ENCODE measurements around the gene COMT.

COMT gene

DNA sequence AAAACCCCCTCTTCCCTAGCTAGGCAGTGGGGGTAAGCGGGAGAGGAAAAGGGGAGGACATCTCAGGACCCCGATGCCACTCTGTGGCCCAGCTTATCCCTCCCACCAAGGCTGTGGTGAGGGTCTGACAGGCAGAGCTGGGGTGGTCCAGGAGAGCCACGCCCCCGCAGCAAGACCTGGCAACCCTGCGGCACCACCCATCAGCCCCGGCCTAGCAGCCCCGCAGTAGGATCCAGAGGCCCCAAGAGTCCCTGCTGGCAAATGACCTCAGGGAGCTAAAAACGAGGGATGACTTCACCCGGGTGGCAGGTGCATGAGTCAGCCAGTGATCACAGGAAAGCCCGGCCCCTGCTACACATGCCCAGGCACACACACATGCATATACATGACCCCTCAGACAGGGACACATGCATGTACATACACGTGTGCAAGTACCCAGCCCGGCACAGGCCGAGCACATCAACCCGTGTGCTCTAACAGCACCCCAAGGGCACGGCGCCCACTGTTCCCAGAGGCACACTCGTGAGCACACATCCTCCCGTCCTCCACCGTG is 42.7 kb downstream of the COMT start:
- no peak for DNase-seq

DNA sequence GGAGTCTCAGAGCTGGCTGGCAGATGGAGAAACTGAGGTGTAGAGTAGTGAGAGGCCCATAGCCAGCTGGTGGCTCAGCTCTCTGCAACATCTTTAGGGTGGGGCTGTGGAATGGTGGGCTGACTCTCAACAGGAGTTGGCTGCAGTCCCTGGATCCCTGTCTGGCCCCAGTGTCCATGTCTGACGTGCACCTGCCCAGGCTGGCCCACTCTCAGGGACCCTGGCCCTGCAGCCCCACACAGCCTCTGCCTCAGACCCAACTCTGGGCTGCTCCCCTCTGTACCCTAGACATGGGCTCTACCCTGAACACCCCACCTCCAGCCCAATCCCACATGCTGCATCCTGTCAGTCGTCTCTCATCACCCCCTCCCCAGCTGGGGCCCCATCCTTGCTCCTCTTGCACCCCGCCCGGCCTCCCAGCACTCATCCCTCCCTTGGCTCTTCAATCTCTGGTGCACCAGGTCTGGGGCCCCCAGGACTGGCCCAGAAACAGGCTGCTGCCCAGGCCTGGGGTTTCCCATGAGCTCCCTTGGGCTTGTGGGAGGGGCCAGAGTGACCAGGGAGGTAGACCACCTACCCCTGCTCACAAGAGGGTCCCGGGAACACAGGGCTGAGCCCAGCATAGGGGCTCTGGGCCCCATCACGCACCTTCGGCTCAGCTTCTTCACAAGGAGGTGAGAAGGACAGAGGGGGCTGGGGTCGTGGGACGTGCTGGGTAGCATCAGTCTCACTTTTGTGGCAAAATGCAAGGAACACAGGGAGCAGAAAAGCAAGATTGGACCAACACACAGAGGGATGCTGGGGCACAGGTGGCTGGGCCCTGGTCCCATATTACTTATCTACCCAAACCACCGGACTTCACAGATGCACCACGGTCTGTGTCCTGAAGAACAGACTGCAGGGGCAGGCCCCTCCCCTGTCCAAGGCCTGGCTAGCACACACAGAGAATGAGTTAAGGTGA is 43.6 kb downstream of the COMT start:
- DNase-seq, result no peak

DNA sequence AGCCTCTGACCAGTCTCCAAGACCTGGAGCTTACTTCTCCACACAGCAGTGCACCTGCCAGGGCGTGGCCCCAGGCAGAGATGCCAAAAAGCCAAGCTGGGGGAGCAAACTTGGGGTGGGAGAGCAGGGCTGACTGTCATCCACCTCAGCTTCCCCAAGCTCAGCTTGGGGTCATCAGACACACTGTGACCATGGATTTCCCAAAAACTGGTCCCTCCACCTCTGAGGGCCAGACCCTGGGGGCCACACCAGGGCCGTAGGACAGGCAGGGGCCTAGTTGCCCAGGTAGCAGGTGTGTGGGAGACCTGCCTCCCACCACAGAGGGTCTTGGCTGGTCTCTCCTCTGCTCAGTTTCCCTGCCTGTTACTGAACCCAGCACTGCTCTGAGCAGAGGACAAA is 44.4 kb downstream of the COMT start:
- DNase-seq, result no peak

DNA sequence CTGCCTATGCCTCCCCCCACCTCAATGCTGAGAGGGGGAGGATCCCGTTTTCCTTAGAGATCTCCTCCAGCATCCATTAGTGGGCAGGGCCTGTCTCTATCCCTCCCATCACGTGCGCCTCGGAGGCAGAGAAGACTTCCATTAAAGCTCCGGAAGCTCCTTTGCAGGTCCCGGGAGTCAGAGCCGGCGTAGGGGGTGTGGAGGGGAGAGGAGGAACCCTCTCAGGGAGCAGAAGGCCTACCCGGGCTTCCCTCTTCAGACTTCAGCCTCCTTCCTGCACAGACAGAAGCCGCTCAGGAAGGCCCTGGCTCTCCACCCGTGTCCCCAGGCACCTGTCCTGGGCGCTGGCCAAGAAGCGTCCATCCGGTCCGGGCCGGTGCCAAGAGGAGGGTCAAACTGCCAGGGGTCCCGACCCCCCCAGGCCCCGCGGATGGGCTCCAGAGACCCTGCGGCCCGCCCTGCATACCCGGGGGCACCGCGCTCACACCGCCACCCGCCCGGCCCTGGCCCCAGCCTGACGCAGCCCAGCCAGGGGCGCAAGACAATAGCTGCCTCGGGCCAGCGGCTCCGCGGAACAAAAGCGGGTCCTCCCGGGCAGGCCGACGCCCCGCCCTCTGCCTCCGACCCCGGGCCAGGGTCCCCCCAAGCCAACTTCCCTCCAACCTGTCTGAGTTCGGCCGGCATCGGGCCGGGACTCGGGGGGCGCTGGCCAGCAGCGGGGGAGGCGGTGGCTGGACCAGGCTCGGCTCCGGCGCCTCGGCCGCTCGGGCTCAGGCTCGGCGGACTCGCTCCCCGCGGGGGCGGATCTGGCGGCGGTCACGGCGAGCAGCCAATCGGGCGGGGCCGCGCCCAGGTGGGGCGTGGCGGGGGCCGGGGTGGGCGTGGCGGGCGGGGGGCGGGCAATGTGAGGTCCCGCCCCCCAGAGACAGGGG is 45.1 kb downstream of the COMT start:
- DNase-seq, result peak; percentile 20 to 43 (median 39)

DNA sequence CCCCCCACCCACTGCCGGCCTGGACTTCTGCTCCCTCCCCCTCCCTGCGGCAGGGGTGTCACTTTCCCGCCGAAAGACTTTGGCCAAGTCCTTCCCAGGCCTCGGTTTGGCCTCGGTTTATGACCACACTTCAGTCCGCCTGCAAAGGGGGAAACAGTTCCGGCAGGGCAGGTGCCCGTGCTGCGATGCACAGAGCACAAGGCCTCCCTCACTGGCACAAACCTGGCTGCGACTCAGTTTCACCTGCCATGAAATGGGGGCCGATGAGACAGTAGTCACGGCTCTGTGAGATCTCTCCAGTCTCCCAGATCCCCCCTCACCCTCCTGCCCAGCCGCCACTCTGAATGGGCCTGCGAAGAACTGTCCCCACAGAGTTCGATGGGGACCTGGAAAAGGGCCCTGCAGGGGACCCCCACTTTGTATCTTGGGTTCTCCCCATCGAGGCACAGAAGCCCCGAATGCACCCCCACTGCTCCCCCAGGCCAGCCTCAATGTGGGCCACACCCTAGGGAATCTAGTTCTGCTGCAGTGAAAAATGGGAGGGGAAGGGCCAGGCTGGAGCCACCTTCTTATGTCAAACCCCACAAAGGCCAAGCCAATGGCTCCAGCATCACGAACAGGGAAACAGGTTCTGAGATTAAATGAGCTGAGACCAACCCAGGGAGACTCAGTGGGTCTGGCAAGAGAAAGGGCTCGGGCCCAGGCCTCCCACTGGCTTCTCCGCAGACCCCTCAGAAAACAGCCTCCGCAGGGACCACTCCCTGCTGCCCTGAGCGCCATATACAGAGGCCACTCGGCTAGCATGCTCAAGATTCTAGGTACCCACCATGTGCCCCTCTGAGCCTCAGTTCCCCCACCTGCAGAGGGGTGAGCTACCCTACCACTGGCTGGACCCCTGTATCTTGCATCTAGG is 46.1 kb downstream of the COMT start:
- no peak for DNase-seq

DNA sequence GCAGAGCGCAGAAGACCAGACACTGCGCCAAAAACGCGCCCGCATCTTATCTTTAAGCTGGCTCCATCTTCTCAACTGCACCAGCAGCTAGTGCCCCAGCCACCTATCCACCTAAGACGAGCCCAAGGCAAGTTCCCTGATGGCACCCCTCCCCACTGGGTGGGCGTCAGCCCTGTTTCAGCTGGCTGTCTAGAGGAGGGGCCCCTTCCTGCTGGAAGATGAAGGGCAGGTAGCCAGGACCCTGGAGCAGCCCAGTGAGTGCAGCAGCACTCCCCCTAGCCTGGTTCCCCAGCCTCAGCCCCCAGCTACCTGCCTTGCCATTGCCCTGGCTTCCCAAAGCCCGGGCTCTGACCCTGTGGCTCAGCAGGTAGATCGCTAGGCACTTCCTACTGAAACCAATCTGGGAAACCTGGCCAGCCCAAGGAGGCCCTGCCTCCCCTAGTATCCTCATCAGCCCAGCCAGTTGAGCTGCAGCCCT is 46.8 kb downstream of the COMT start:
- DNase-seq, result no peak

DNA sequence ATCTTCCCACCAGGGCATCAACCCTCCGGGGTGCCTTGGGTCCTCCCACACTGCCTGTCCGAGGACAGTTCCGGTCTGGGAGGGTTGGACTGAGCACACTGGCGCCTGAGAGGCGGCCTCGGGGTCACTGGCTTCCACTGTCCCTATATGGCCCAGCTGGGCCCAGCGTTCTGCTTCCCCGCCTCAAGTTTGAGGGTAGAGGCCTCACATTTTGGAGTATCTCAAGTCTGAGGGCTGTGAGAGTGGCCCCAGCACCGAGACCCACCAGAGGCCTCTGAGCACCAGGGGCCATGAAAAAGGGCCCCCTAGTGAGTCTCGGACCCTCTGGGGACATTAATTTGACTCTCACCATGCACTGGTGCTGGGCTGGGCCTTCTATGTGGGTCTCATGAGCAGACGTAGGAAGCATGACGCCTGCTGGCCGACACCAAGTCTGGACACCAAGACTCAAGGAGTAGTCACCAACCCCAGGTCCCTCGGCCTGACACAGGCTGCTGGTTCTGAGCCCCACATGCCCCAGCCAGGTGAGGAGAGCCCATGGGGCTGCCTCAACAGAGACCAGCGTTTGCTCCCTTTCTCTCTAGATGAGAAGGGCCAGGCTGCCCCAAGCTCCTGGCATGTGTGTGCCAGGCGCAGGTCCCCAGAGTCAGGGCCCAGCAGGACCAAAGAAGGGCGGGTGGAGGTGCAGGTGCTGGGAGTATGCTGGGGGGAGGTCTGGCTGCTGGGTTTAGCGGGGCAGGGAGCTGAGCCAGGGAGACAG is 47.6 kb downstream of the COMT start:
- no peak for DNase-seq

DNA sequence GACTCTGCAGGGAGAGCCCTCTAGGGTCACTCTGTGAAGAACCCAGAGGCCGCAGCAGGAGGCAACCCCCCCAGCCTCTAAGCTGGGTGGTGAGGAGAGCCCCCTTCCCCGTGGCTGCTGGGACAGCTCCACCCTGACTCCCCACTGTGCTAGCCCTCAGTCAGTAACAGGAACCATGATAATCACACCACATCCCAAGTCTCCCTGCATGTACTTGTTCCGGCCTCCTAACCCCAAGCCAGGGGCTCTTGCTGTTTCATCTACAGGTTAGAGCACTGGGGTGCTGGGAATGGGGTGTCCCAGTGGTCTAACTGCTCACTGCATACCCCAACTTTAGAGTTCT is 48.1 kb downstream of the COMT start:
- DNase-seq, result no peak

DNA sequence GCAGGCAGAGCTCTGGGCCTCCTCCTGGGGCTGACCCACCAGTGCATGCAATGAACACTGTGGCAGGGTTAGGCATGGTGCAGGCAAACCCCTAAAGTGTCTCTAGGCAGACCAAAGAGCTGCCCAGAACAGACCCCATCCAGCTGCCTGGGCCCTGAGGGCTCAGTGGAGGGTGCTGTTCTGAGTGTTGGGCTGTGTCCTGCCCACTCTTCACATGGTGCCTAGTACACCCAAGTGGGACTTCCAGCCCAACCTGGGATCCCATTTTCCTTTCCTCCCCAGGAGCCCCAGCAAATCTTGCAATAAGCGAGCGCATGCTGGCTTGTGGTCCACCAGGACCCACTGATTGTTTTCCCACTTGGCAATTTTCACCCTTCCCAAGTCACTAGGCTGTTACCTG is 48.6 kb downstream of the COMT start:
- no peak for DNase-seq

DNA sequence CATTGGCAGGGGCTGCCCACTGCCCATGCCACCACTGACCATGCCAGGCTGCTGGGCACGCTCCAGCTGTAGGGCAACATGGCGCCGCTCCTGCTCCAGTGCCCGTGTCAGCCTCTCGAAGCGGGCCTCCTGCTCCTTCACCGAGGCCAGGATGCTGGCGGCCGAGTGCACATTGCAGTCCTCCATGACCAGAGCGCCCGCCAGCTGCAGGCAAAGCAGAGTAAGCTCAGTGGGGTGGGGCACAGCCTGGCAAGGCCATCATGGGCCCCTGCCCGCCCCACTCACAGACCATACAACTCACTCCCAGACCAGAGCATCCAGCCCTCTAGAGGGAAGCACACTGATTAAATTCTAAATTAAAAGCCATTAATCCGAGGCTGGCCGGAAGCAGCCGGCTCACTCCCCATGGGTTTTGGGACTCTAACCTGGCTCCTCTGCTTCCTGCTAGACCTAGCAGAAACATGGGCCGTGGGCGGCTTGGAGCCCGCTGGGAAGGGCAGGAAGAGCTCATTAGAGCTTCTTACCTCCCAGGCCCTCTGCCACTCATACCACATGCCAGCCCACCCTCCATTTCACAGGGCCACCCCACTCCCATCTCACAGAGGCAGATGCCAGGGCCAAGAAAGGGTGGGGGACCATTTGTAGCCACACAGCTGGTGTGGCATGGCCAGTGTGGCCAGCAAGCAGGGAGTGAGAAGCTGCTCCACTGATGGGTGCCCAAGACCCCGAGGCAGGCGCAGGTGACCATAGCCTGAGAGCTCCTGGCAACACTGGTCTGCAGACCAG is 49.2 kb downstream of the COMT start:
- DNase-seq, result no peak

DNA sequence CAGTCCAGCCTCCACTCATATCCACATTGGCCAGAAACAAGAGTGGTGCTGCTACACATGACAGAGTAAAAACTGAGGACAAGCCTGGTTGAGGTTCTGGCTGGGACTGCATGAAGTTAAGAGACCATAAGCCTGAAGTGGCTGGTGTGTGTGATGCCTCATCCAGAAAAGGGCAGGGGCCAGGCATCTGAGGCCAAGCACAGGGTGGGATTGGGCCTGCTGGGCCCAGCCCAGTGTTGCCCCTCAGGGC is 49.7 kb downstream of the COMT start:
- no peak for DNase-seq

DNA sequence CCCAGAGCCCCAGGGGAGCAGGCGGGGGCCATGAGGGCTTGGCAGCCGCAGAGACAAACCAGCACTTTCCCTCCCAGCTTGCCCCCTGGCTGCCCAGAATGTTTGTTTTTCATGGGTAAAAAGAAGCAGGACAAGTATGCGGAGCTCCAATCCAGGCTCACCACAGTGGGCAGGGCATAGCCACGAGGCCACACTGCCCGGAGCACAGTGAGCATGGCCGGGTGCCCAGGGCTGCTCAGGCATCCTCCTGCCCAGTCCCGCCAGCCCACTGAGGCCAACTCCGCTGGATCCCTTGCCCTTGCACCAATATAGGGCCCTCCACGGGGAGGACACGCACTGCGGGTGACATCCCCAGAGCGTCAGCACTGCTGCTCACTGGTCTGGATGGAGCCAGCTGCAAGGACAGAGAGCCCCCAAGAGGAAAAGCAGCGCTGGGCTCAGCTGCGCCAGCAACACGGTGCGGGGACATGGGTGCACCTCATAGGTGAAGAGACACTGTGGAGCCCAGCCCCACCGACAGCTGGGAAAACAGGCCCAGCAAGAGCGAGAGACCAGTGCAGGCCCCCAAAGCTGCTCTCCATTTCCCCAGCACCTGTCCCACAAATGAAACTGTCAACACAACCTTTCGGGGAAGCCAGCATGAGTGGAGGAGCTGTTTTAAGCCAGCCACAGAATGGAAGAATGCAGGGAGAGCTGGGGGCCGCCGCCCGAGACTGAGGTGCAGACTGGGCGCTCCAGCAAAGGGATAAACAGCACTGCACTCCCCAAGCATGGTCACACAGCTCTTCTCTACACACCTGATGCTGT is 50.3 kb downstream of the COMT start:
- no peak for DNase-seq

DNA sequence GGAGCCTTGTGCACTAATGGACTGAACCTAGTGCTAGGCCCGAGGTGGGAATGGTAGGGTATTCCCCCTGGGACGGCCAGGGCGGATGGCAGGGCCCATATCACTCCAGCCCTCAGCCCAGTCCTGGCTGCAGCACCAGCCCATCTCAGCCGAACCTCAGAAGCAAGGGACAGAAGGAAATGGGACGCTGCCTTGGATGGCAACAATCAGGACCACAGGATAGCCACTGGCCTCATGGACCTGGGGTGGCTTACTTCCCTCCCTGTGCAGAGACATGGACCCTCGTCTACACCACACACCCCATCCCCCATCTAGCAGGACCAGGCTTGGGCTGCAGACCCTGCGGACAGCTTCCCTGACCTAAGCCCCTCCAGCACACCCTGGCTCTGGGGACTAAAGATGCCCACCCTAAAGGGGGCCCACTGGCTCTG is 50.9 kb downstream of the COMT start:
- DNase-seq, result no peak

DNA sequence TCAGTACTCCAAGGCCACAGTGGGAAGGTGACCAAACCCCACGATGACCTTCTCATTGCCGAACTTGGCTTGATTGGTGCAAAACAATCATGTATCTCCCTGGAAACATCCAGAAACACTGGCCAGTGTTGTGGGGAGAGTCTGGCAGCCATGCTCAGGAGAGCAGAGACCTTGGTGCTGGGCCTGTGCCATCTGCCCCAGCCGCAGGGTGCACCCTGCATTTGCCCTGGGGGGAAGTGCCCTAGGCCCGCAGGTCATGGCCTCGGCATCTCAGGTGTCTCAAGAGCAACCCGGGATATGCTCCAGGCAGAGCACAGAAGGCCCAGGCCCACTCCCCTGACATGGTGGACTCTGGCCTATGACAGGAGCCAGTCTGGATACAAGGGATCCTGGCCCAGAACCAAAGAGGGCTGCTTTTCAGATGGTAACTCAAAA is 51.4 kb downstream of the COMT start:
- no peak for DNase-seq

DNA sequence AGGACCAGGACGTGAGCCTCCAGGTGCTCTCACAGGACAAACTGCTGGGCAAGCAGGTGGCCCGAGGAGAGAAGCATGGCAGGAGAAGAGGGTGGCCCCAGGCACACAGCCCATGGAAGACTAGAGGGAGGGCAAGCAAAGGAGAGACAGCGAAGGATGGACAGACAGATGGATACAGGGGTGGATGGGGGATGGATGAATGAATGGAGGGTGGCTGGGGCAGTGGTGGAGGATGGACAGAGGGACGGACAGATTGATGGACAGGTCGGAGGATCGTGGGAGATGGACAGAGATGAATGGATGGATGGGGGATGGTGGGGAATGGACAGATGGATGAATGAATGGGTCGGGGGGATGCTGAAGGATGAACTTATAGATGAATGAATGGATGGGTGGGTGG is 52.4 kb downstream of the COMT start:
- no peak for DNase-seq

DNA sequence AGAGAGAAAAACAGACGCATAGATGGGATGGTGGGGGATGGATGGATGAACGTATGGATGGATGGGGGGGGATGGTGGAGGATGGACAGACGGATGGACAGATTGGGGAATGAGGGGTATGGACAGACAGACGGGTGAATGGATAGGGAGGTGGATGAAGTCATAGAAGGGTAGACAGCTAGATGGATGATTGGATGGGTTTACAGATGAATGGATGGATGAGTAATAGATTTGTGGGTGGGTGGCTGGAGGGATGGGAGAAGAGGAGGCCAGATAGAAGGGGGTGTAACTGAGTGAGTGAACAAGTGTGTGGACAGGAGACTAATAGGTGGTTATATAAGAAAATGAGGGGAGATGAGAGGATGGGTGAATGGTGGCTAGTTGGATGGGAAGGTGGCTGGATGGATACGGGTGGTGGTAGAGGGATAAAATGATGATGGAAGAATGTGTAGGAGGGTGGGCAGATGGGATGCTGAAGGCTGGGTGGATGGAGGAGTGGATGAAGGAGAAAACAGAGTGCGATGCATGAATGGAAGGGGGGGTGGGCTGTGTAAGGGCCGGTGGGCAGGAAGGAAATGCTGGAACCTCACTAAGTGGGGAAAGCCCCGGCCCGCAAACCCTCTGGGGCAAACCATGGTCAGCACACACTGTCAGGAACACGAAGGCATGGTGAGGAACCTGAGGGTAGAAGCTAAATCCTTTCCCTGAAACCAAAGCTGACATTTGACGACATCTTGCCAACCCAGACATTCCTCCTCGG is 53.5 kb downstream of the COMT start:
- DNase-seq, result no peak

DNA sequence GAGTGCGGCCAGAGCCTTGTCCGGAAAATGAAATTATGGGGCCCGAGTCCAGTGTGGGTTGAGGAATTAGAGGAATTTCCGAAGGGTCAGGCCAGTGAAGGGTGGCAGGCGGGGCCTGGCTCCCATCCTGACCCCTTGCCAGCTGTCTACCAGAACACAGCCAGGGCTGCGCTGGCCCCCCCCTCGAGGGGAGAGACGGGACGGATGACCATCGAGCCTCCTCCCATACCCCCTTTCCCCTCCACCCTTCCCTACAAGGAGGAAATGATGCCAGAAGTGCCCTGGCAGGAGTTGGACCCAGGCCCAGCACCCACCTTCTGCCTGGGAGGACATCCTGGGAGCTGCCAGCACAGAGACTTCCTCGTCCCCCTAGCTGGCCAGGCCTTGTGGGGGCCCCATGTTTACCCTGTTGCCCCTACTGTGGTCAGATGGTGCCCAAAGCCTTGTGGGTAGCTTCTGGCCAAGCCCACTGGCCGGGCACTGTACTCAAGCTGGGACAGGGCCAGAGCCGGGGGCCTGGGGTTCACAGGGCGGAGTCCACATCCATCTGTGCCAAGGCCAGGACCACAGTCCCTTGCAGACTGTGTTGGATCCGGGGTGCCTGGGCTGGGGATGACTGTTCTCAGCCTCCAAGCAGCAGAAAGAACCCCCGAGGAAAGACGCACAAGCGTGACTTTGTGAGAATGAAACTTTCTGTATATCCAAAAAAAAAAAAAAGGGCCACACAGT is 54.2 kb downstream of the COMT start:
- no peak for DNase-seq

DNA sequence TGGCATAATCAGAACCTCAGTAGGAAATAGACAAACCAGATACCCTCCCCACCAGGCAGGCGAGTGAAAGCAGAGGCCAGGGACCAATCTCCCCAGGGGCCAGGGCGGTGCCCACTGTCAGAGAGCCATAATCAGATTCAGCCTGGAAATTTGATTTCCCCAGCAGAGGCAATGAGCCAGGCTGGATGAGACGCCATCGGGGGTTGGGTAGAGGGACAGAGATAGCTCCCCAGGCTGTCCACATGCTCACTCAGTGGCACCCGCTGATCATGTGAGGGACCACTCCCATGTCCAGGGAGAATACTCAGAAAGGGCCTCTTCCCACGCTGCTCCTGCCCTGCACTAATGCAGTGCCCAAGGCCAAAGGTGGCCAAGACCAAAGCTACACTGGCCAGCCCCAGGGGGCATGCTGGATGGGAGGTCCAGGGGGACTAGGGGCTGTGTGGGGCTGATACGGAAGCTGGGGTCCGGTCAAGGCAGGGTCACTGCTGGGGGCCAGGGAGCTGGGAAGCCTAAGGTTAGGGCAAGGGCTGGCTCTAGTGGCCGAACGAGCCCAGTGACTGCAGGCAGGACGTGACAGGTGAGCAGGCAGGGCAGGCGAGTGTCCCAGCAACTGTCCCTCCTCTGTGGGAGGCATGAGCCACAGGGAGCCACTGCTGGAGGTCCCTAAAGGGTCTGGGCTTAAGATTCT is 55.3 kb downstream of the COMT start:
- DNase-seq, result no peak

Measured in activated CD4-positive, CD25-positive, alpha-beta regulatory T cell (primary cell).